Measurements from ENCODE around the gene CCPG1.

Gene CCPG1

DNA sequence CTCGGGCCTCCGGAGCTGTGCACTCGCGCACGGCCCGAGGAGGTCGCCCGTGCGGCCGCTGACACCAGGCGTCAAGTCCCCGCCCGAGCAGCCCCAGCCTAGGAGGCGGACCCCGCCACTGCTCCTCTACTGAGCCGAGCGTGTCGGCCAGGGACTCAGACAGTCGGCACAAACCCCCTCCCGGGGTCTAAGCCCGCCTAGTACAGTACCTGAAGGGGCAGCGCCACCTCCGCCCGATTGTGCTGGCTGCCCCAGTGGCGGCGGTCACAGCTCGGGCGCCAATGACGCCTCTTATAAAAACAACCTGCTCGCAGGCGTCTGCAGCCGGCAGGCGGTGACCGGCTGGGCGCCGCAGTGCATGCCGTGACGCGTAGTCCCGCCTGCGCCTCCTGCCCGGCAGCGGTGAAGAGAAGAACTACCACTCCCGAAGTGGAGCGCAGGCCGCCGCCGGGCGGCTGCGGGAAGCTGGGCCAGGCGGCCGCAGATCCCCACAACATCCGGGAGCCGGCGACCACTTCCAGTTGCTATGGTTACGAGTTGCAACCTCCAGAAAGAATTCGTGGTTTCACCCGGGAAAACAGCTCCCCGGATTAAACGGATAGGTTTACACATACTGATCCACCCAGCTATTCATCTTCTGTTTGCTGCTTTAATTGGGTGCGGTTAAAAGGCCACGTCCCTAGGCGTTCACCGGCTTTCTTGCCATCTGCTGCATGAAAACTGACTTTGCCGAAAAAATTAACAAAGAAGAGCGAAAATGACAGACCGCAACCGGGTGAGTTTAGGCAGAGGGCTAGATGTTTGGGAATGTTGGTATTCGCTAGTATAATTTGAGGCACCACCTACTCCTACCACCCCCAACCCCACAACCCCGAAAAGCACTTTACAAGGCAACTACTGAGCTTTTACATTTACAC lies at the start of gene CCPG1, which contains the start of gene PIERCE2 (continued):
- TF ChIP-seq, protein P1, sequence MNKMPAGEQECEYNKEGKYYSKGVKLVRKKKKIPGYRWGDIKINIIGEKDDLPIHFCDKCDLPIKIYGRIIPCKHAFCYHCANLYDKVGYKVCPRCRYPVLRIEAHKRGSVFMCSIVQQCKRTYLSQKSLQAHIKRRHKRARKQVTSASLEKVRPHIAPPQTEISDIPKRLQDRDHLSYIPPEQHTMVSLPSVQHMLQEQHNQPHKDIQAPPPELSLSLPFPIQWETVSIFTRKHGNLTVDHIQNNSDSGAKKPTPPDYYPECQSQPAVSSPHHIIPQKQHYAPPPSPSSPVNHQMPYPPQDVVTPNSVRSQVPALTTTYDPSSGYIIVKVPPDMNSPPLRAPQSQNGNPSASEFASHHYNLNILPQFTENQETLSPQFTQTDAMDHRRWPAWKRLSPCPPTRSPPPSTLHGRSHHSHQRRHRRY (tag by site-specific recombination; IDR thresholded peaks at IDR 0.05), result no peak
- TF ChIP-seq ZNF16 (tag by site-specific recombination; IDR thresholded peaks at IDR 0.05; ENCODE audit: low read depth), result no peak
- TF ChIP-seq ZNF776 (tag by site-specific recombination; IDR thresholded peaks at IDR 0.05; ENCODE audit: borderline replicate concordance), result no peak
- TF ChIP-seq ZNF664 (tag by site-specific recombination; IDR thresholded peaks at IDR 0.05), result no peak
- TF ChIP-seq ZNF184 (tag by site-specific recombination; IDR thresholded peaks at IDR 0.05), result no peak
- peak; percentile 49 for TF ChIP-seq ZIC2 (tag by site-specific recombination; IDR thresholded peaks at IDR 0.05)
- TF ChIP-seq ZNF561 (tag by site-specific recombination; IDR thresholded peaks at IDR 0.05; ENCODE audit: borderline replicate concordance), result peak; percentile 74; the same call in 1 of the 2 replicates
- TF ChIP-seq ZNF2 (tag by site-specific recombination; IDR thresholded peaks at IDR 0.05), result peak; percentile 50
- 0 out of 2 replicates have a peak, but pooled peaks have one; percentile 11 for TF ChIP-seq ZBTB7A (tag by site-specific recombination; IDR thresholded peaks at IDR 0.05; ENCODE audit: low read depth)
- TF ChIP-seq, protein P2, sequence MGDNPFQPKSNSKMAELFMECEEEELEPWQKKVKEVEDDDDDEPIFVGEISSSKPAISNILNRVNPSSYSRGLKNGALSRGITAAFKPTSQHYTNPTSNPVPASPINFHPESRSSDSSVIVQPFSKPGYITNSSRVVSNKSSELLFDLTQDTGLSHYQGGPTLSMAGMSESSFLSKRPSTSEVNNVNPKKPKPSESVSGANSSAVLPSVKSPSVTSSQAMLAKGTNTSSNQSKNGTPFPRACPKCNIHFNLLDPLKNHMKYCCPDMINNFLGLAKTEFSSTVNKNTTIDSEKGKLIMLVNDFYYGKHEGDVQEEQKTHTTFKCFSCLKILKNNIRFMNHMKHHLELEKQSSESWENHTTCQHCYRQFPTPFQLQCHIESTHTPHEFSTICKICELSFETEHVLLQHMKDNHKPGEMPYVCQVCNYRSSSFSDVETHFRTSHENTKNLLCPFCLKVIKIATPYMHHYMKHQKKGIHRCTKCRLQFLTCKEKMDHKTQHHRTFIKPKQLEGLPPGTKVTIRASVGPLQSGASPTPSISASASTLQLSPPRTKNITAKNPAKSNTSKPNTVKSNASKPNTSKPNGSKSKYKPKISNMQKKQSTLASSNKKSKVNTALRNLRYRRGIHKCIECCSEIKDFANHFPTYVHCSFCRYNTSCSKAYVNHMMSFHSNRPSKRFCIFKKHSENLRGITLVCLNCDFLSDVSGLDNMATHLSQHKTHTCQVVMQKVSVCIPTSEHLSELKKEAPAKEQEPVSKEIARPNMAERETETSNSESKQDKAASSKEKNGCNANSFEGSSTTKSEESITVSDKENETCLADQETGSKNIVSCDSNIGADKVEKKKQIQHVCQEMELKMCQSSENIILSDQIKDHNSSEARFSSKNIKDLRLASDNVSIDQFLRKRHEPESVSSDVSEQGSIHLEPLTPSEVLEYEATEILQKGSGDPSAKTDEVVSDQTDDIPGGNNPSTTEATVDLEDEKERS (tag by site-specific recombination; IDR thresholded peaks at IDR 0.05), result no peak
- TF ChIP-seq PATZ1 (tag by site-specific recombination; IDR thresholded peaks at IDR 0.05), result peak; percentile 62; the same call in 1 of the 2 replicates
- TF ChIP-seq ZNF596 (tag by site-specific recombination; IDR thresholded peaks at IDR 0.05), result no peak
- no peak for TF ChIP-seq ZNF707 (tag by site-specific recombination; IDR thresholded peaks at IDR 0.05)
- no peak for TF ChIP-seq REST (tag by site-specific recombination; IDR thresholded peaks at IDR 0.05)
- TF ChIP-seq GLI4 (tag by site-specific recombination; IDR thresholded peaks at IDR 0.05), result no peak
- no peak for TF ChIP-seq ZNF48 (tag by site-specific recombination; IDR thresholded peaks at IDR 0.05)
- no peak for TF ChIP-seq ZNF174 (tag by site-specific recombination; IDR thresholded peaks at IDR 0.05)
- TF ChIP-seq, protein P3, sequence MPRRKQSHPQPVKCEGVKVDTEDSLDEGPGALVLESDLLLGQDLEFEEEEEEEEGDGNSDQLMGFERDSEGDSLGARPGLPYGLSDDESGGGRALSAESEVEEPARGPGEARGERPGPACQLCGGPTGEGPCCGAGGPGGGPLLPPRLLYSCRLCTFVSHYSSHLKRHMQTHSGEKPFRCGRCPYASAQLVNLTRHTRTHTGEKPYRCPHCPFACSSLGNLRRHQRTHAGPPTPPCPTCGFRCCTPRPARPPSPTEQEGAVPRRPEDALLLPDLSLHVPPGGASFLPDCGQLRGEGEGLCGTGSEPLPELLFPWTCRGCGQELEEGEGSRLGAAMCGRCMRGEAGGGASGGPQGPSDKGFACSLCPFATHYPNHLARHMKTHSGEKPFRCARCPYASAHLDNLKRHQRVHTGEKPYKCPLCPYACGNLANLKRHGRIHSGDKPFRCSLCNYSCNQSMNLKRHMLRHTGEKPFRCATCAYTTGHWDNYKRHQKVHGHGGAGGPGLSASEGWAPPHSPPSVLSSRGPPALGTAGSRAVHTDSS (tag by site-specific recombination; IDR thresholded peaks at IDR 0.05), result no peak
- TF ChIP-seq ZNF24 (tag by site-specific recombination; IDR thresholded peaks at IDR 0.05), result no peak
- no peak for TF ChIP-seq ZNF311 (tag by site-specific recombination; IDR thresholded peaks at IDR 0.05; ENCODE audit: borderline replicate concordance)
- TF ChIP-seq ZNF514 (tag by site-specific recombination; IDR thresholded peaks at IDR 0.05), result no peak
- TF ChIP-seq ZBTB26 (tag by site-specific recombination; optimal IDR thresholded peaks at IDR 0.05), result peak; percentile 67
- no peak for TF ChIP-seq ZNF426 (tag by site-specific recombination; IDR thresholded peaks at IDR 0.05)
- TF ChIP-seq GLI2 (tag by site-specific recombination; IDR thresholded peaks at IDR 0.05; ENCODE audit: borderline replicate concordance, low read depth), result no peak
- TF ChIP-seq, protein P4, sequence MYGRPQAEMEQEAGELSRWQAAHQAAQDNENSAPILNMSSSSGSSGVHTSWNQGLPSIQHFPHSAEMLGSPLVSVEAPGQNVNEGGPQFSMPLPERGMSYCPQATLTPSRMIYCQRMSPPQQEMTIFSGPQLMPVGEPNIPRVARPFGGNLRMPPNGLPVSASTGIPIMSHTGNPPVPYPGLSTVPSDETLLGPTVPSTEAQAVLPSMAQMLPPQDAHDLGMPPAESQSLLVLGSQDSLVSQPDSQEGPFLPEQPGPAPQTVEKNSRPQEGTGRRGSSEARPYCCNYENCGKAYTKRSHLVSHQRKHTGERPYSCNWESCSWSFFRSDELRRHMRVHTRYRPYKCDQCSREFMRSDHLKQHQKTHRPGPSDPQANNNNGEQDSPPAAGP (tag by site-specific recombination; IDR thresholded peaks at IDR 0.05), result 0 out of 2 replicates have a peak, but pooled peaks have one; percentile 13
